Adrenal gland (tissue), 12 donors: Measurements from ENCODE around the gene CLDN5. TPM values are rescaled to one million over a fixed set of nuclear protein-coding genes. Genes with fewer than 3 reads are reported as not detected.
A peak's percentile ranks its signal among the peaks of the same experiment; 100 is the strongest.

Experiments
- DNase-seq, 7 donors: peaks; one replicate each; pipeline ENCODE4 v3.0.0-alpha.2; 2019 to 2020
- H3K27ac ChIP-seq, 5 donors: fragments of 200-600 bp; sonication (generic) in 4 of 5; 1 replicate in 3 of 5; 2 replicates in 2 of 5; pipeline versions ENCODE4 v1.5.1 to v1.8.0; 2016 to 2020; ENCODE audit warnings: mild to moderate bottlenecking in 1 of 5
- H3K27me3 ChIP-seq: fragments of 200-600 bp; 2 replicates; pipeline ENCODE4 v1.8.0; 2021
- H3K36me3 ChIP-seq, 2 donors: fragments of 200-600 bp; replicated peaks in 1 of 2; 1 replicate in 1 of 2; 2 replicates in 1 of 2; pipeline versions ENCODE4 v1.5.1 to v1.8.0; 2018 to 2022
- H3K4me1 ChIP-seq, 2 donors: fragments of 200-600 bp; replicated peaks in 1 of 2; 1 replicate in 1 of 2; 2 replicates in 1 of 2; pipeline versions ENCODE4 v1.5.1 to v1.8.0; 2018 to 2021
- H3K4me3 ChIP-seq, 4 donors: fragments of 200-600 bp; sonication (generic) in 3 of 4; one replicate each; pipeline ENCODE4 v1.5.1; 2016 to 2018
- H3K9me3 ChIP-seq, 3 donors: fragments of 200-600 bp; sonication (generic) in 1 of 3; replicated peaks in 1 of 3; 1 replicate in 2 of 3; 2 replicates in 1 of 3; pipeline versions ENCODE4 v1.5.1 to v1.8.0; 2016 to 2021
- POLR2A ChIP-seq, 2 donors: fragments of 450-650 bp; IDR thresholded peaks; one replicate each; pipeline ENCODE4 v1.6.1; 2017; ENCODE audit warnings: antibody characterized with exemption in 2 of 2, mild to moderate bottlenecking in 2 of 2, moderate library complexity in 1 of 2
- WGBS, 4 donors: extraction: QIAGEN DNeasy Blood & Tissue Kit in 2 of 4; methylation state at CpG; one replicate each; pipeline versions ENCODE4 v1.1.5 to v1.1.7; 2013 to 2017; 5-methylcytosine and 5-hydroxymethylcytosine counted together
- intact Hi-C, 2 donors: fragments of 100-400 bp; cut with DNase I; formaldehyde crosslinking; loops; one replicate each; pipeline versions ENCODE4 v1.14.1 to v1.15.0; 2022 to 2023
- polyA plus RNA-seq, 3 donors: library from polyadenylated mRNA; stranded (reverse); fragments of 200-250 nt in 2 of 3; fragments of 350-450 nt in 1 of 3; fragmentation: Illumina TruSeq in 1 of 3; extraction: RNeasy Lipid Tissue Mini Kit (QIAGEN cat#74804) in 1 of 3; gene quantifications; one replicate each; pipeline ENCODE4 v1.2.3, GENCODE V29; 2013 to 2014
- total RNA-seq, 9 donors: library from RNA; depleted of rRNA in 4 of 9; stranded (reverse); fragments of >200 nt in 4 of 9; fragments of 120-200 nt in 1 of 9; fragmentation: NEBNext Ultra II Directional in 1 of 9; extraction: Animal tissue kit (Norgen Biotek cat#: 25700) in 1 of 9; gene quantifications; one replicate each; pipeline versions ENCODE4 v1.1.0 to v1.2.4, GENCODE V29; 2013 to 2023
- TF ChIP-seq, protein P1 (sequence below), 6 experiments: fragments of 450-650 bp in 4 of 6; fragments of 200-600 bp in 2 of 6; sonication (generic) in 1 of 6; IDR thresholded peaks; 1 replicate in 5 of 6; 2 replicates in 1 of 6; pipeline versions ENCODE4 v1.5.1 to v1.8.0; 2016 to 2021; ENCODE audit warnings: antibody characterized with exemption in 6 of 6, mild to moderate bottlenecking in 2 of 6, moderate library complexity in 1 of 6
- donor health status: healthy with polysubstance abuse.
- donor health status: Bipolar disorder and iron deficiency.
- donor health status: DM: yes; HTN: yes; CAD: no.
- donor health status: DM: no; HTN: no; CAD: no.
- donor health status: DM: no; HTN: no; CAD: no.
- donor health status: DM: yes; HTN: yes; CAD: no.

The CLDN5 gene
- total and polyA plus RNA-seq, 12 donors: 0.40 to 122 (median 31.3) TPM

DNA sequence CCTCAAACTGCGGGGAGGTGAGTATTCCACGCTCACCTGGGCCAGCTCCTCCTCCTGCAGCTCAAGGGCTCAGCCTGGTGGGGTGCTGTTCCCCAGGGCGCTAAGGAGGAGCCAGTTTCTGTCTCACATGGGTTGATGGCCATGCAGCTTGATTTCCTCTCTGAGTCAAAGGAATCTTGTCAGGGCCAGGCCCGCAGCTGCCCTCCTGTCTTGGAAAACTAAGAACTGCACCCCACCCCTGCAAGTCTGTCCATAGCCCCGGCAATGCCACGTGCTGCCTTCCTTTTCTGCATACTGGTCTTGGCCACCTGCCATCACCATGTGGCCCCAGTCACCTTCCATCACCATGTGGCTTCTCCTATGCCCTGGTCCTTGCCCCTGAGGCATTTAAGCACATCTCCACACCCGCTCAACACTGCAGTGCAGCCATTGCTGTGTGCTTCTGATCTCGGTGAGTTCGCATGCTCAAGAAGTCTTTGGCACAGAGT is 35.2 kb upstream of the CLDN5 start:
- no peaks in the 10 kb centered on the region for H3K36me3 ChIP-seq
- H3K4me3 ChIP-seq: no peak overlapping the region
- TF ChIP-seq, protein P1, sequence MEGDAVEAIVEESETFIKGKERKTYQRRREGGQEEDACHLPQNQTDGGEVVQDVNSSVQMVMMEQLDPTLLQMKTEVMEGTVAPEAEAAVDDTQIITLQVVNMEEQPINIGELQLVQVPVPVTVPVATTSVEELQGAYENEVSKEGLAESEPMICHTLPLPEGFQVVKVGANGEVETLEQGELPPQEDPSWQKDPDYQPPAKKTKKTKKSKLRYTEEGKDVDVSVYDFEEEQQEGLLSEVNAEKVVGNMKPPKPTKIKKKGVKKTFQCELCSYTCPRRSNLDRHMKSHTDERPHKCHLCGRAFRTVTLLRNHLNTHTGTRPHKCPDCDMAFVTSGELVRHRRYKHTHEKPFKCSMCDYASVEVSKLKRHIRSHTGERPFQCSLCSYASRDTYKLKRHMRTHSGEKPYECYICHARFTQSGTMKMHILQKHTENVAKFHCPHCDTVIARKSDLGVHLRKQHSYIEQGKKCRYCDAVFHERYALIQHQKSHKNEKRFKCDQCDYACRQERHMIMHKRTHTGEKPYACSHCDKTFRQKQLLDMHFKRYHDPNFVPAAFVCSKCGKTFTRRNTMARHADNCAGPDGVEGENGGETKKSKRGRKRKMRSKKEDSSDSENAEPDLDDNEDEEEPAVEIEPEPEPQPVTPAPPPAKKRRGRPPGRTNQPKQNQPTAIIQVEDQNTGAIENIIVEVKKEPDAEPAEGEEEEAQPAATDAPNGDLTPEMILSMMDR (IDR thresholded peaks at IDR 0.05): no peak
- no peak for TF ChIP-seq POLR2A (IDR thresholded peaks at IDR 0.05)
- intact Hi-C loops: no loop called here
- H3K9me3 ChIP-seq: no peaks in the 10 kb centered on the region
- no peak for DNase-seq
- 76 to 92% (median 88%) methylated on average over 4 to 9 of the region's 9 CpGs for WGBS, 4 donors
- no peaks in the 10 kb centered on the region for H3K4me1 ChIP-seq
- no peak overlapping the region for H3K27ac ChIP-seq
- H3K27me3 ChIP-seq: no peaks in the 10 kb centered on the region

DNA sequence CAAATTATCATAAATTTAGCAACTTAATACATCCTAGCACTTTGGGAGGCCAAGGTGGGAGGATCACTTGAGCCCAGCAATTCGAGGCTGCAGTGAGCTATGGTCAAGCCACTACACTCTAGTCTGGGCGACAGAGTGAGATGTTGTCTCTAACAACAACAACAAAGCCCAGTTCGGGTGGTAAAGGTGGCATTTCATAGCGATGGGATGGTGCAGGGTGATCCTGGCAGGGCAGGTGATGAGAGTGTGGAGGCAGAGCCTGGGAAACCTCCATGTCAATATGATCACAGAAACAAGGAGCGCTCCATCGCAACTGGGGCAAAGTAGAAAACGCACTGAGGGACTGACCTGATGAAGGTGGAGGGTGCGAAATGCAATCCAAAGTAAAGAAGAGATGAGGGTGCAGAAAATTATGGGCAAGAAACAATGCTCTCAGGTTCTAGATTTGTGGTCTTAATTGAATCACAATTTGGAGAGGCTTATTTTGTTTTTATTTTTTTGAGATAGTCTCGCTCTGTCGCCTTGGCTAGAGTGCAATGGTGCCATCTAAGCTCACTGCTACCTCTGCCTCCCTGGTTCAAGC is 32.8 kb upstream of the CLDN5 start:
- Histone ChIP-seq H3K4me3 (no peak overlapping the region), H3K9me3 (no peaks in the 10 kb centered on the region), H3K27ac (no peak overlapping the region), H3K36me3 (no peaks in the 10 kb centered on the region), H3K4me1 (no peaks in the 10 kb centered on the region), H3K27me3 (no peaks in the 10 kb centered on the region)
- no peak for DNase-seq
- WGBS, 4 donors: 84 to 88% (median 85%) methylated on average over 10 of the region's 10 CpGs
- TF ChIP-seq POLR2A (IDR thresholded peaks at IDR 0.05): no peak
- TF ChIP-seq, protein P1 (IDR thresholded peaks at IDR 0.05): no peak
- intact Hi-C loops: no loop called here

DNA sequence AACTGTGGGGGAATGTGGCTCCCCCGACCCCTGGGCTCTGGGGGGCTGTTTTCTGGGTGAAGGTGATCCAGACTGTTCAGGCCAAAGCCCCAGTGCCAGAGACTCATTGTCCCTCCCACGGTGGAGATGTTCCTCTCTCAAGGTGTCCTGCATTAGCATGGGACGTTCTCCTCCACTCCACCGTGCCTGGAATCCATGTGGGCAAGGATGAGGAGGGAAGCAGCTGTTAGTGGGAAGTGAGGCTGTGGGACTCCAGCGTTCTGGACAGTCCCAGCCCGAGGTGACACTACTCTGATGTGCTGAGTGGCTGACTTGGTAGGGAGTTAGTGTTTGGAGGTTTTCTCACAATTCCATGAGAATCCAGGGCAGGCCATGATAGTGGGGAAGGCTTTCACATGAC is 31.4 kb upstream of the CLDN5 start:
- no peak for DNase-seq
- Histone ChIP-seq H3K4me3 (no peak overlapping the region), H3K27me3 (no peaks in the 10 kb centered on the region), H3K4me1 (no peaks in the 10 kb centered on the region), H3K27ac (no peak overlapping the region), H3K9me3 (no peaks in the 10 kb centered on the region), H3K36me3 (no peaks in the 10 kb centered on the region)
- intact Hi-C loops: no loop called here
- no peak for TF ChIP-seq POLR2A (IDR thresholded peaks at IDR 0.05)
- TF ChIP-seq, protein P1 (IDR thresholded peaks at IDR 0.05): no peak
- 81 to 96% (median 83%) methylated on average over 3 to 6 of the region's 6 CpGs; no CpG with 5 or more reads in 1 of the 4 donors for WGBS, 4 donors

DNA sequence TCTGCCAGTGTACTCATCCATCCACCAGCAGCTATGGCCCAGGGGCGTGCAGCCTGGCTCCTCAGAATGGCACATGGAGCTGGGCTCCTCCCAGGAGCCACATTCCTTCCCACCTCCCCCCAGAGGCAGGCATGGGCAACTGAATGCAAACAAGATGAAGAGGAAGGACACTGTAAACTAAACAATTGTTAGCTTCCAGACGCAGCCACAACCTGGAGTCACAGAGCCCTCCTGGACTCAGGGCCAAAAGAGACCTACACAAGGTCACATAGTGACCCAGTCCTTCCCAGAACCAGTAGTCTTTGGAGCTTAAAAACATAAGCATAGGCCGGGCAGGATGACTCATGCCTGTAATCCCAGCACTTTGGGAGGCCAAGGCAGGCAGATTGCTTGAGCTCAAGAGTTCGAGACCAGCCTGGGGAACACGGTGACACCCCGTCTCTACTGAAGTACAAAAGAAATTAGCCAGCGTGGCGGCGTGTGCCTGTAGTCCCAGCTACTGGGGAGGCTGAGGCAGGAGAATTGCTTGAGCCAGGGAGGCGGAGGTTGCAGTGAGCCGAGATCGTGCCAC is 30.7 kb upstream of the CLDN5 start:
- Histone ChIP-seq H3K4me1 (no peaks in the 10 kb centered on the region), H3K27me3 (no peaks in the 10 kb centered on the region), H3K36me3 (no peaks in the 10 kb centered on the region), H3K9me3 (no peaks in the 10 kb centered on the region), H3K27ac (peak overlapping the region in 1 of 5 donors; percentile 50), H3K4me3 (no peak overlapping the region)
- intact Hi-C loops: no loop called here
- TF ChIP-seq, protein P1 (IDR thresholded peaks at IDR 0.05): peak in 1 of 6 experiments; percentile 15
- TF ChIP-seq POLR2A (IDR thresholded peaks at IDR 0.05): no peak
- WGBS, 4 donors: 67 to 81% (median 71%) methylated on average over 10 to 12 of the region's 12 CpGs
- peak in 6 of 7 donors; percentile 22 to 57 (median 52) for DNase-seq
